Epithelial cell of esophagus (primary cell): ENCODE measurements around the gene FHIT.

ENCODE experiments used
- DNase-seq: peaks from one replicate; pipeline ENCODE4 v3.0.0; 2010; ENCODE audit warnings: low read depth
- H3K4me3 ChIP-seq: 2 replicates; pipeline ENCODE4 v1.5.1; 2011; ENCODE audit warnings: mild to moderate bottlenecking, low read length, control low read depth
- CTCF ChIP-seq: IDR thresholded peaks from 2 replicates; pipeline ENCODE4 v1.5.1; 2011; ENCODE audit warnings: low read depth, mild to moderate bottlenecking, low read length, control low read depth, inconsistent platforms; ENCODE audit not compliant: insufficient read depth; ENCODE audit errors: missing control alignments

FHIT gene

GRCh38 chr3:60065227-60065868 lies 1185.9 kb downstream of the FHIT start:
- no peak overlapping the region for H3K4me3 ChIP-seq
- no peak for DNase-seq
- TF ChIP-seq CTCF = no peak

DNA sequence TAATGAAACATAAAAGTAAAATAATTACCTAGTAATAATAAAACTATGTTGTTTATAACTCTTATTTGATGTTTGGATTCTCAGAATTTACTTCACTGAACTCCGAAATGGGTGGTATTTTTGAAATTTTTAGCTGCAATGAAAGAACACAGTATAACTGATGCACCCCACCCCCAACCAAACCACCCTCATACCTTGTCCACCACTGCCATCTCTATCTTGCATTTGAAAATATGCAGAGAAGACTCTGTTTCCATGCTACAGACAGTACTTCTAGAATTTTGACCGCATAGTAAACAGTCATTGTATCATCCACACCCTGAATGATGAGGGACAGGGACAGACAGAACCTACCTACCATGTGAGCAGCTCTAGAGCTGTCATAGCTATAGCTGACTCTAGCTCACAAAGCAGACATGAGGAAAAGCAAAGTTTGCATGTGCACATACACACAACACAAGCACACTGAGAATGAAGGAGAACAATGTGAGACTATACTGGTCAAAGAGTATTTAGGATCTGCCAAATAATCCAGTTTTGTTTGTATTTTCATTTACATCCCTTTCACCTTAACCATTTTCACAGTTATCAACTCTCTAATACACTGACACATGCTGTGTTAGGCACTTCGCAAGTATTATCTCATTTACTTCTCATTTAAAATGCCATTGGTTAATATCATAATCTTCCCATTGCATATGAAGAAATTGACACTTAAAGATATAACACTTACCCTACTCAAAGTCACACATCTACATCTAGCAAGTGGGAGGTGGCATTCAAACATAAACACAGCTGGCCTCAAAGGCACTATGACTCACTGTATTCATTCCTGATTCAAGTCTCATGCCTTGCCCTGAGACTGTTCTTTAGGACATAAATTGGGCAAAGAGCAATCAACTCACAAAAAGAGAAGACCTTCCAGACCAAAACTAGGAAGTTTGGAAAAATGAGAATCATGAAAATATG lies 1186.8 kb downstream of the FHIT start:
- no peak overlapping the region for H3K4me3 ChIP-seq
- no peak for TF ChIP-seq CTCF
- DNase-seq = peak; percentile 49

DNA sequence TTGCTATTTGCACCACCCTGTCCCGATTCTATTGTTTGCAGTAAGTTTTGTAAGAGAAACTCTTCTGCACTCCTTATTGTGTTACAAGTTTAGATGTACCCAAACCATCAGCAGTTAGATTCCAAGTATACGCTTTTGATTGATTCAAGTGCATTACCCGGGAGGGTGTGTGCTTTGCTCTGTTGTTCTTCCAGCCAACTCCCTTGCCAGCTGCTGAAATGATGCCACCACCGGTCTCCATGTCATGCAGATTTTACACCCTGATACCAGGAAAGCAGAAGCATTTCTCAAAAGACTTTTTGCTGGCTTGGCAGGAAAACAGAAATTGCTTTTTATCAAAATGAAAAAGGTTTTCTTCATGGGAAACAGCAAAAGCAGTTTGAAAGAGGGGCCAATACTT lies 1194.8 kb downstream of the FHIT start:
- DNase-seq = no peak
- no peak overlapping the region for H3K4me3 ChIP-seq
- no peak for TF ChIP-seq CTCF

- no peak overlapping the region for H3K4me3 ChIP-seq
- TF ChIP-seq CTCF = no peak
- peak; percentile 9 for DNase-seq
Measured at GRCh38 chr3:60055765-60056164, 1195.5 kb downstream of the FHIT start.

DNA sequence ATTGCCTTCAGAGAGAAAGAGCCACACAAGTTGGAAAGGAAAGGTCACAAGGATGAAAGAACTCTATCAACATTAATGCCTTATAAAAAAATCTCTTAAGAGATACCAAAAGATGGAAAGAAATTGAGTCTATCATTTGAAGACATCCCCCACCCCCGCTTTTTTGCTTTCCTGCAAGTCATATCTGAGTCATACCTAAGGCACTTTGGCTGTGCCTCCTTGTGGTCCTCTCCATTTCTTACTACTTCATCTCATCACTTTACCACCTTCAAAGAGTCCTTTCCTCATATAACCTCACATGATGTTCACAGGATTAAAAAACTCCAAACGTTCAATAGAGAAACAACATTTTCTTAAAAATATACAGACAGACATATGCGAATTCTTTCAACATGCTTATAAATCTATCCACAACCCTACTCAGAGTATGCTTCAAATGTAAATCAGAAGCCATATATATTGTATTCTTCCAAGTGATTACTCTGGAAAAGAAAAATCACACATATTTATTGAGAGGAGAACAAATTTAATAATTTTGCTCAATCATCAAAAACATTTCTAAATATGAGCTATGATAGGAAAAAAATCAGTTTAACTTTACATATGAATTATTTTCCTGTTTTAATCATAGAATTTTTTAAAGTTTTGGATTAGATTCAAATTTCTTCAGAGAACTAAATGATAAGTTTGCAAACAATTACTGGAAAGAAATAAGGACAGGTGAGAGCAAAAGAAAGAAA lies 1197.6 kb downstream of the FHIT start:
- DNase-seq = peak; percentile 29
- no peak for TF ChIP-seq CTCF
- no peak overlapping the region for H3K4me3 ChIP-seq

DNA sequence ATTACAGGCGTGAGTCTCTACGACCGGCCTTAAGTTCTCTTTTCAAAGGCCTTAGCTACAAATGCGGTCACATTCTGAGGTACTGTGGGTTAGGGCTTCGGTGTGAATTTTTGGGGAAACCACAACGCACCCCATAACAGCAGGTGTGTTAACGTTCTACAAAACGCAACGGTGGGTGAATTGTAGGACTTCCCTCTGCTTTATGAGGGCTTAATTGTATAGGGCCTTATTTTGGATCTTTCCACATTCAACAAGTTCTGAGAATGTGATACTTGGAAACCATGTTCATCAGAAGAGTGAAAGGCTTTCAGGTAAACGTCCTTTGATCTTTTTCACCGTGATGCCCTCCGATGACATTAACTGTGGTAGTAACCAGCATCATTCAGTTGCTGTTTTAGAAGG lies 1202.8 kb downstream of the FHIT start:
- no peak for DNase-seq
- TF ChIP-seq CTCF = no peak
- H3K4me3 ChIP-seq = no peak overlapping the region
